NB4 (cell line): Measurements from ENCODE around the gene IRS2.

Experiments
- TF ChIP-seq, protein P1 (sequence below): IDR thresholded peaks from one replicate; pipeline ENCODE4 v1.5.1; 2012; ENCODE audit warnings: low read depth, low read length
- TF ChIP-seq, protein P2 (sequence below): IDR thresholded peaks from 2 replicates; pipeline ENCODE4 v1.6.1; 2011; ENCODE audit warnings: low read depth, low read length

DNA sequence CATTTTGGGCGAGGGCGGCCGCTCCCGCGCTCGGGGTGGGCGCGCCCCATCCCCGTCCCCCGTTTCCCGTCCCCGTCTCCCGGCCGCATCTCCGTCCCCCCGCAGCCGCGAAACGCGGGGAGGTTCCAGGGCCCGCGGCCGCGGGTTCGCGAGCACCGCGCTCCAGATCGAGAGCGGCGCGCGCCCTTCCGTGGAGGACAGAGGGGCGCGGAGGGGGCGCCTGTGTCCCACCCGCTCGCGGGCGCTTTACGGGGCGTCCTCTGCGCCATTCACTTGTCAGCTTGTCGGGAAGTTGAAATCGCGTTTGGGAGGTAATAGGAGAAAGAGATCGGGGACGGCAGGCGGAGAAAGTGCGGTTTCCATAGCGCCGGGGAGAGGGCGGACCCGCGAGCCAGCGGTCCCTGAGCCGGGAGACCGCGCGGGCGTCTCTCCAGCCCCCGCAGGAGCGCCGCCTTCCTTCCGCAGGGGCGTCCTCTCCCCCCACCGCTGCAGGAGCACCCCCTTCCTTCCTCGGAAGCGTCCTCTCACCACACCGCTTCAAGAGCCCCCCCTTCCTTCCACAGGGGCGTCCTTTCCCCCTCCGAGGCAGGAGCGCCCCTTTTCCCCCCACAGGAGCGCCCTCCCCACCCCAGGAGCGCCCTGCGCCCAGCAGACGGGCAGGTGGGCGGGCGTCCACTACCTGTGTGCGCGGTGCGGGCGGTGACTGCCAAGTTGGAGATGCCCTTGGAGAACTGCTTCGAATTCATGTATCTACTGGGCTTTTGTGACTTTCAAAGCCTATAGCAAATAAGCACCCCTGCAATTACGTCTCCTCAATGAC, 962 bp upstream of the IRS2 start:
- TF ChIP-seq, protein P1, sequence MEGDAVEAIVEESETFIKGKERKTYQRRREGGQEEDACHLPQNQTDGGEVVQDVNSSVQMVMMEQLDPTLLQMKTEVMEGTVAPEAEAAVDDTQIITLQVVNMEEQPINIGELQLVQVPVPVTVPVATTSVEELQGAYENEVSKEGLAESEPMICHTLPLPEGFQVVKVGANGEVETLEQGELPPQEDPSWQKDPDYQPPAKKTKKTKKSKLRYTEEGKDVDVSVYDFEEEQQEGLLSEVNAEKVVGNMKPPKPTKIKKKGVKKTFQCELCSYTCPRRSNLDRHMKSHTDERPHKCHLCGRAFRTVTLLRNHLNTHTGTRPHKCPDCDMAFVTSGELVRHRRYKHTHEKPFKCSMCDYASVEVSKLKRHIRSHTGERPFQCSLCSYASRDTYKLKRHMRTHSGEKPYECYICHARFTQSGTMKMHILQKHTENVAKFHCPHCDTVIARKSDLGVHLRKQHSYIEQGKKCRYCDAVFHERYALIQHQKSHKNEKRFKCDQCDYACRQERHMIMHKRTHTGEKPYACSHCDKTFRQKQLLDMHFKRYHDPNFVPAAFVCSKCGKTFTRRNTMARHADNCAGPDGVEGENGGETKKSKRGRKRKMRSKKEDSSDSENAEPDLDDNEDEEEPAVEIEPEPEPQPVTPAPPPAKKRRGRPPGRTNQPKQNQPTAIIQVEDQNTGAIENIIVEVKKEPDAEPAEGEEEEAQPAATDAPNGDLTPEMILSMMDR = no peak
- TF ChIP-seq, protein P2, sequence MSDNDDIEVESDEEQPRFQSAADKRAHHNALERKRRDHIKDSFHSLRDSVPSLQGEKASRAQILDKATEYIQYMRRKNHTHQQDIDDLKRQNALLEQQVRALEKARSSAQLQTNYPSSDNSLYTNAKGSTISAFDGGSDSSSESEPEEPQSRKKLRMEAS = no peak
